HepG2 (cell line): ENCODE results near the gene RRBP1. TPM values are rescaled to one million over a fixed set of nuclear protein-coding genes. Genes with fewer than 3 reads are reported as not detected.

Experiments used
- ATAC-seq: fragments of 200-7000 bp; cut with Tn5 transposase; 3 replicates; pipeline ENCODE4 v1.9.1; 2020; ENCODE audit warnings: mild to moderate bottlenecking, moderate library complexity
- BruUV-seq: library from RNA; stranded (reverse); fragments of 400-500 nt; replicated peaks from 2 replicates; lab custom pipeline; 2021; lab: Mats Ljungman, UMichigan
- CTCF ChIA-PET: fragments of 300-600 bp; formaldehyde crosslinking; extraction: SDS; loops from one replicate; lab custom pipeline; 2021; ENCODE audit warnings: low total read pairs, inconsistent platforms, low intra/inter-chr PET ratio; lab: Yijun Ruan, JAX
- POLR2A ChIA-PET: fragments of 350-600 bp; sonication (Branson Sonifier 250); formaldehyde crosslinking; loops from one replicate; lab custom pipeline; 2020; ENCODE audit warnings: antibody characterized with exemption, inconsistent platforms; lab: Yijun Ruan, JAX
- DNase-seq: peaks from one replicate; pipeline ENCODE4 v3.0.0-alpha.2; 2015; ENCODE audit warnings: low spot score
- FAIRE-seq: peaks from 3 replicates; lab custom pipeline; 2011; peaks lifted over from hg19 to GRCh38; lab: Jason Lieb, UNC
- H2AFZ ChIP-seq: one replicate; pipeline ENCODE4 v1.6.1; 2011; ENCODE audit warnings: low read length, inconsistent platforms
- H3K27ac ChIP-seq: fragments of 300-600 bp; 3 replicates; pipeline ENCODE4 v1.8.0; 2011; ENCODE audit warnings: mixed run types, mild to moderate bottlenecking, mixed read lengths, low read length, inconsistent platforms; ENCODE audit not compliant: insufficient read depth; ENCODE audit errors: extremely low read length
- H3K27me3 ChIP-seq, 2 experiments: fragments of 200-600 bp in 1 of 2; 2 replicates in 1 of 2; 3 replicates in 1 of 2; pipeline versions ENCODE4 v1.6.0 to v1.8.0; 2011; ENCODE audit warnings: low read length in 2 of 2, mild to moderate bottlenecking in 2 of 2, moderate library complexity in 2 of 2, inconsistent platforms in 1 of 2; ENCODE audit not compliant: insufficient read depth in 2 of 2, control insufficient read depth in 1 of 2
- H3K36me3 ChIP-seq, 2 experiments: fragments of 200-600 bp in 1 of 2; replicated peaks in 1 of 2; 2 replicates in 1 of 2; 3 replicates in 1 of 2; pipeline versions ENCODE4 v1.5.1 to v1.8.0; 2011; ENCODE audit warnings: low read length in 2 of 2, inconsistent platforms in 1 of 2; ENCODE audit not compliant: insufficient read depth in 2 of 2, control insufficient read depth in 1 of 2
- H3K4me1 ChIP-seq: 2 replicates; pipeline ENCODE4 v1.5.1; 2012; ENCODE audit warnings: low read length, inconsistent platforms; ENCODE audit not compliant: insufficient read depth
- H3K4me2 ChIP-seq: 2 replicates; pipeline ENCODE4 v1.6.0; 2011; ENCODE audit warnings: low read depth, low read length, inconsistent platforms
- H3K4me3 ChIP-seq, 3 experiments: fragments of 200-600 bp in 1 of 3; sonication (generic), shearing (Covaris generic) in 1 of 3; replicated peaks in 1 of 3; 2 replicates each; pipeline ENCODE4 v1.5.1; 2011 to 2016; ENCODE audit warnings: low read length in 3 of 3, inconsistent platforms in 2 of 3, low read depth in 2 of 3, mild to moderate bottlenecking in 2 of 3, control low read depth in 1 of 3, mixed read lengths in 1 of 3; ENCODE audit not compliant: insufficient read depth in 1 of 3
- H3K79me2 ChIP-seq: one replicate; pipeline ENCODE4 v1.6.1; 2011; ENCODE audit warnings: low read length, inconsistent platforms; ENCODE audit not compliant: insufficient read depth
- H3K9ac ChIP-seq: 2 replicates; pipeline ENCODE4 v1.6.0; 2011; ENCODE audit warnings: mild to moderate bottlenecking, low read depth, low read length, inconsistent platforms; ENCODE audit not compliant: insufficient read depth
- H3K9me3 ChIP-seq: 2 replicates; pipeline ENCODE4 v1.5.1; 2012; ENCODE audit warnings: mild to moderate bottlenecking, low read length
- H4K20me1 ChIP-seq: 2 replicates; pipeline ENCODE4 v1.6.0; 2011; ENCODE audit warnings: inconsistent platforms, mild to moderate bottlenecking, low read length, moderate library complexity; ENCODE audit not compliant: insufficient read depth
- AGO2 ChIP-seq: fragments of 200-400 bp; formaldehyde crosslinking; optimal IDR thresholded peaks from 2 replicates; pipeline ENCODE3; 2017; ENCODE audit warnings: mild to moderate bottlenecking, low read depth, low read length, moderate library complexity
- ATF1 ChIP-seq: IDR thresholded peaks from 2 replicates; pipeline ENCODE4 v1.6.1; 2016; ENCODE audit warnings: mild to moderate bottlenecking, control low read depth
- BRCA1 ChIP-seq: sonication (generic); formaldehyde crosslinking; IDR thresholded peaks from 2 replicates; pipeline ENCODE4 v1.4.0; 2020; ENCODE audit warnings: missing genetic modification reagents
- CSRNP2 ChIP-seq: sonication (generic); formaldehyde crosslinking; conservative IDR thresholded peaks from 2 replicates; pipeline ENCODE4 v1.8.0; 2022; ENCODE audit warnings: low read depth, missing genetic modification reagents
- ELK4 ChIP-seq: sonication (generic); formaldehyde crosslinking; IDR thresholded peaks from 2 replicates; pipeline ENCODE4 v1.9.0; 2021; ENCODE audit warnings: missing genetic modification reagents, borderline replicate concordance
- HOXA7 ChIP-seq: sonication (generic); formaldehyde crosslinking; IDR thresholded peaks from 2 replicates; pipeline ENCODE4 v1.8.1; 2022; ENCODE audit warnings: mild to moderate bottlenecking, missing genetic modification reagents, moderate library complexity
- IKZF4 ChIP-seq: sonication (generic); formaldehyde crosslinking; IDR thresholded peaks from 2 replicates; pipeline ENCODE4 v1.5.1; 2020; ENCODE audit warnings: borderline replicate concordance, mild to moderate bottlenecking, low read depth, missing genetic modification reagents; ENCODE audit errors: not compliant biosample characterization
- KAT7 ChIP-seq: IDR thresholded peaks from 2 replicates; pipeline ENCODE4 v1.6.1; 2018; ENCODE audit warnings: borderline replicate concordance, missing compliant biosample characterization
- NFKB2 ChIP-seq: sonication (generic); formaldehyde crosslinking; IDR thresholded peaks from 2 replicates; pipeline ENCODE4 v1.4.0; 2020; ENCODE audit warnings: missing genetic modification reagents, borderline replicate concordance
- NKX3-1 ChIP-seq: sonication (generic); formaldehyde crosslinking; IDR thresholded peaks from 2 replicates; pipeline ENCODE4 v1.5.0; 2020; ENCODE audit warnings: missing genetic modification reagents
- PHF8 ChIP-seq: sonication (generic); formaldehyde crosslinking; IDR thresholded peaks from 2 replicates; pipeline ENCODE4 v1.5.0; 2020; ENCODE audit warnings: missing genetic modification reagents
- SMC3 ChIP-seq: IDR thresholded peaks from 2 replicates; pipeline ENCODE4 v1.6.1; 2011; ENCODE audit warnings: low read length, improper control_type of control experiment
- TGIF2 ChIP-seq: IDR thresholded peaks from 2 replicates; pipeline ENCODE4 v1.6.1; 2016; ENCODE audit warnings: control low read depth, missing compliant biosample characterization
- THAP7 ChIP-seq: sonication (generic); formaldehyde crosslinking; IDR thresholded peaks from 2 replicates; pipeline ENCODE4 v1.8.1; 2023; ENCODE audit warnings: mild to moderate bottlenecking, missing genetic modification reagents
- TRIM22 ChIP-seq: fragments of 450-650 bp; IDR thresholded peaks from 2 replicates; pipeline ENCODE4 v1.6.1; 2017
- ZMYM4 ChIP-seq: sonication (generic); formaldehyde crosslinking; IDR thresholded peaks from 2 replicates; pipeline ENCODE4 v1.8.1; 2023; ENCODE audit warnings: mild to moderate bottlenecking, missing genetic modification reagents
- ZNF335 ChIP-seq: sonication (generic); formaldehyde crosslinking; IDR thresholded peaks from 2 replicates; pipeline ENCODE4 v1.4.0; 2020; ENCODE audit warnings: missing genetic modification reagents
- ZNF451 ChIP-seq: sonication (generic); formaldehyde crosslinking; IDR thresholded peaks from 2 replicates; pipeline ENCODE4 v1.5.0; 2020; ENCODE audit warnings: mild to moderate bottlenecking, missing genetic modification reagents
- ZNF597 ChIP-seq: sonication (generic); formaldehyde crosslinking; IDR thresholded peaks from 2 replicates; pipeline ENCODE4 v1.5.0; 2020; ENCODE audit warnings: missing genetic modification reagents
- WGBS: methylation state at CpG from one replicate; pipeline ENCODE4 v1.1.6; 2017; ENCODE audit warnings: low lambda C conversion rate; 5-methylcytosine and 5-hydroxymethylcytosine counted together
- in situ Hi-C: cut with HindIII; loops from 2 replicates; pipeline ENCODE4 v1.10.0; 2017; ENCODE audit warnings: low pct_unique_long_range_greater_than_20kb; ENCODE audit not compliant: extremely low pct_ligation_motif_present
- intact Hi-C: fragments of 100-400 bp; cut with micrococcal nuclease; formaldehyde crosslinking; loops from one replicate; pipeline ENCODE4 v1.10.0; 2022; ENCODE audit not compliant: unreplicated experiment
- polyA plus RNA-seq, 8 experiments: library from polyadenylated mRNA; depleted of rRNA in 3 of 8; stranded (reverse) in 7 of 8; unstranded in 1 of 8; fragments of >200 nt; fragmentation: Illumina TruSeq in 4 of 8; extraction: Trizol in 4 of 8; gene quantifications; 2 replicates each; pipeline versions ENCODE4 v1.2.1 to v1.2.3, GENCODE V29; 2011 to 2016; ENCODE audit warnings: low read depth in 4 of 8, missing spikeins in 1 of 8, mixed read lengths in 1 of 8; ENCODE audit not compliant: insufficient read depth in 1 of 8
- total RNA-seq, 5 experiments: library from RNA; depleted of rRNA; stranded (reverse); fragments of >200 nt; fragmentation: Illumina TruSeq; extraction: Trizol; gene quantifications; 2 replicates each; pipeline ENCODE4 v1.2.3, GENCODE V29; 2016; ENCODE audit warnings: low read depth in 1 of 5

RRBP1 gene
- total and polyA plus RNA-seq, 2 of the 13 experiments (the other 11 are each of a cell fraction or from before 2014, with no cell fraction given), result 150 to 222 TPM

GRCh38 chr20:17681726-17682102 lies 328 bp downstream of the RRBP1 start:
- peaks cover 65% of the 10 kb centered on the region for H3K4me1 ChIP-seq
- H2AFZ ChIP-seq, result no peak overlapping the region
- intact Hi-C loops (loop anchor here (1.0 to 5.0 kb wide), 5 partner anchors 41 to 258 kb away; no protein-coding TSS in a partner anchor), in situ Hi-C loops (loop anchor here (5.0 kb wide), 1 partner anchor 201 kb away; no protein-coding TSS in a partner anchor)
- BruUV-seq, result no TSS peak
- peak overlapping the region; percentile 91 for H3K9ac ChIP-seq
- DNase-seq (no peak), ATAC-seq (no peak), FAIRE-seq (no peak)
- peaks cover 7% of the 10 kb centered on the region; the same call in 1 of the 2 replicates for H3K9me3 ChIP-seq
- peak overlapping the region; percentile 87 to 92 (median 92); a peak in 5 of 6 replicates for H3K4me3 ChIP-seq
- POLR2A ChIA-PET, result interaction anchor here (0.7 to 10.8 kb wide), 66 partner anchors 9 to 606 kb away, joined by 3 to 347 read pairs (median 5); partner anchors contain the start of genes BANF2, KAT14, PET117 and SNX5
- CTCF ChIA-PET, result interaction anchor here (0.8 to 2.3 kb wide), 3 partner anchors 40 to 257 kb away, joined by 5 to 29 read pairs (median 8); no protein-coding TSS in a partner anchor
- H3K79me2 ChIP-seq, result peaks cover 43% of the 10 kb centered on the region
- peaks cover 0 to 12% of the 10 kb centered on the region in 2 experiments; a peak in 3 of 5 replicates for H3K27me3 ChIP-seq
- WGBS, result under 1% methylated on average over 28 of the region's 65 CpGs
- peak overlapping the region; percentile 14; the same call in 1 of the 2 replicates for H3K4me2 ChIP-seq
- peak overlapping the region; percentile 87 for H3K27ac ChIP-seq
- peaks cover 42% of the 10 kb centered on the region for H4K20me1 ChIP-seq
- peaks cover 9 to 37% of the 10 kb centered on the region in 2 experiments for H3K36me3 ChIP-seq
- TF ChIP-seq ZMYM4 (CRISPR knock-in tag) (no peak), PHF8 (CRISPR knock-in tag) (no peak), AGO2 (peak; percentile 35), NFKB2 (no peak; the same call in 1 of the 2 replicates), ATF1 (CRISPR knock-in tag) (no peak), THAP7 (no peak), ZNF597 (CRISPR knock-in tag) (no peak), KAT7 (no peak), ZNF335 (CRISPR knock-in tag) (no peak), TRIM22 (no peak), TGIF2 (CRISPR knock-in tag) (no peak), SMC3 (no peak), NKX3-1 (CRISPR knock-in tag) (no peak), ZNF451 (CRISPR knock-in tag) (0 out of 2 replicates have a peak, but pooled peaks have one; percentile 18), HOXA7 (no peak), IKZF4 (CRISPR knock-in tag) (peak; percentile 21), BRCA1 (CRISPR knock-in tag) (no peak), ELK4 (CRISPR knock-in tag) (no peak), CSRNP2 (CRISPR knock-in tag) (no peak)
